GM21515 (cell line): Measurements from ENCODE around the gene INSYN1.
"Not testable (repeated sequence)": the region's sequence is repeated elsewhere in the genome, so short reads cannot be mapped to it uniquely, and the experiment has no call there.

ENCODE experiments used
- ATAC-seq: cut with Tn5 transposase; IDR thresholded peaks from one replicate; pipeline ENCODE4 v1.9.1; 2021; ENCODE audit not compliant: unreplicated experiment

Gene INSYN1

GRCh38 chr15:73753250-73754130 lies at the start of gene INSYN1:
TSS of gene INSYN1 (minus strand) at chr15:73753351. CDS start at chr15:73751130, 2,221 bp downstream.
- no peak for ATAC-seq

- no peak for ATAC-seq
These were observed 49.4 kb upstream of the INSYN1 start for GRCh38 chr15:73802431-73803041.

GRCh38 chr15:73800662-73801345 lies 47.7 kb upstream of the INSYN1 start:
- ATAC-seq, result no peak

GRCh38 chr15:73799466-73799865 lies 46.3 kb upstream of the INSYN1 start:
- ATAC-seq, result no peak

- no peak for ATAC-seq
These were observed 44.4 kb upstream of the INSYN1 start for GRCh38 chr15:73797366-73798158.

GRCh38 chr15:73796331-73796831 lies 43.2 kb upstream of the INSYN1 start:
- no peak for ATAC-seq

GRCh38 chr15:73794443-73795133 lies 41.4 kb upstream of the INSYN1 start:
- no peak for ATAC-seq

GRCh38 chr15:73792899-73793541 lies 39.9 kb upstream of the INSYN1 start:
- not testable (repeated sequence) for ATAC-seq

GRCh38 chr15:73792415-73792814 lies 39.3 kb upstream of the INSYN1 start:
- ATAC-seq, result no peak

GRCh38 chr15:73789521-73790240 lies 36.5 kb upstream of the INSYN1 start:
- ATAC-seq, result no peak

GRCh38 chr15:73787621-73788020 lies 34.5 kb upstream of the INSYN1 start:
- no peak for ATAC-seq

- ATAC-seq, result no peak
These were observed 33.4 kb upstream of the INSYN1 start for GRCh38 chr15:73786538-73786937.

- not testable (repeated sequence) for ATAC-seq
These were observed 32.3 kb upstream of the INSYN1 start for GRCh38 chr15:73785256-73786014.

GRCh38 chr15:73784291-73784690 lies 31.1 kb upstream of the INSYN1 start:
- ATAC-seq, result no peak

GRCh38 chr15:73782344-73782959 lies 29.3 kb upstream of the INSYN1 start:
- ATAC-seq, result no peak

GRCh38 chr15:73781038-73781925 lies 28.1 kb upstream of the INSYN1 start:
- ATAC-seq, result no peak

GRCh38 chr15:73779974-73780373 lies 26.8 kb upstream of the INSYN1 start:
- no peak for ATAC-seq
